Parathyroid adenoma (tissue), 2 donors: ENCODE data around the gene MSH3.

ENCODE experiments used
- H2AFZ ChIP-seq: fragments of 300-600 bp; sonication (generic); one replicate; pipeline ENCODE4 v1.7.0; 2017; ENCODE audit warnings: antibody characterized with exemption, mild to moderate bottlenecking
- H3K27ac ChIP-seq: fragments of 300-600 bp; sonication (generic); one replicate; pipeline ENCODE4 v1.7.0; 2017
- H3K27me3 ChIP-seq: fragments of 300-600 bp; sonication (generic); one replicate; pipeline ENCODE4 v1.7.0; 2017; ENCODE audit warnings: low read length; ENCODE audit not compliant: control insufficient read depth, insufficient read depth
- H3K36me3 ChIP-seq: fragments of 300-600 bp; sonication (generic); one replicate; pipeline ENCODE4 v1.7.0; 2017; ENCODE audit warnings: low read length; ENCODE audit not compliant: control insufficient read depth, insufficient read depth
- H3K4me1 ChIP-seq: fragments of 300-600 bp; sonication (generic); one replicate; pipeline ENCODE4 v1.7.0; 2017; ENCODE audit warnings: control low read depth
- H3K4me2 ChIP-seq: fragments of 300-600 bp; sonication (generic); one replicate; pipeline ENCODE4 v1.7.0; 2017; ENCODE audit warnings: low read length
- H3K4me3 ChIP-seq: fragments of 300-600 bp; sonication (generic); one replicate; pipeline ENCODE4 v1.7.0; 2017; ENCODE audit warnings: low read depth, low read length
- H3K79me2 ChIP-seq: fragments of 300-600 bp; sonication (generic); one replicate; pipeline ENCODE4 v1.7.0; 2017; ENCODE audit warnings: control low read depth
- H3K9ac ChIP-seq: fragments of 300-600 bp; sonication (generic); one replicate; pipeline ENCODE4 v1.7.0; 2017; ENCODE audit warnings: mild to moderate bottlenecking
- H3K9me3 ChIP-seq: fragments of 300-600 bp; sonication (generic); one replicate; pipeline ENCODE4 v1.7.0; 2017; ENCODE audit warnings: low read length; ENCODE audit not compliant: control insufficient read depth
- CTCF ChIP-seq: fragments of 300-600 bp; sonication (generic); IDR thresholded peaks from one replicate; pipeline ENCODE4 v1.7.0; 2017; ENCODE audit warnings: antibody characterized with exemption, mild to moderate bottlenecking
- donor health status: primary hyperparathyroidism.

The MSH3 gene

DNA sequence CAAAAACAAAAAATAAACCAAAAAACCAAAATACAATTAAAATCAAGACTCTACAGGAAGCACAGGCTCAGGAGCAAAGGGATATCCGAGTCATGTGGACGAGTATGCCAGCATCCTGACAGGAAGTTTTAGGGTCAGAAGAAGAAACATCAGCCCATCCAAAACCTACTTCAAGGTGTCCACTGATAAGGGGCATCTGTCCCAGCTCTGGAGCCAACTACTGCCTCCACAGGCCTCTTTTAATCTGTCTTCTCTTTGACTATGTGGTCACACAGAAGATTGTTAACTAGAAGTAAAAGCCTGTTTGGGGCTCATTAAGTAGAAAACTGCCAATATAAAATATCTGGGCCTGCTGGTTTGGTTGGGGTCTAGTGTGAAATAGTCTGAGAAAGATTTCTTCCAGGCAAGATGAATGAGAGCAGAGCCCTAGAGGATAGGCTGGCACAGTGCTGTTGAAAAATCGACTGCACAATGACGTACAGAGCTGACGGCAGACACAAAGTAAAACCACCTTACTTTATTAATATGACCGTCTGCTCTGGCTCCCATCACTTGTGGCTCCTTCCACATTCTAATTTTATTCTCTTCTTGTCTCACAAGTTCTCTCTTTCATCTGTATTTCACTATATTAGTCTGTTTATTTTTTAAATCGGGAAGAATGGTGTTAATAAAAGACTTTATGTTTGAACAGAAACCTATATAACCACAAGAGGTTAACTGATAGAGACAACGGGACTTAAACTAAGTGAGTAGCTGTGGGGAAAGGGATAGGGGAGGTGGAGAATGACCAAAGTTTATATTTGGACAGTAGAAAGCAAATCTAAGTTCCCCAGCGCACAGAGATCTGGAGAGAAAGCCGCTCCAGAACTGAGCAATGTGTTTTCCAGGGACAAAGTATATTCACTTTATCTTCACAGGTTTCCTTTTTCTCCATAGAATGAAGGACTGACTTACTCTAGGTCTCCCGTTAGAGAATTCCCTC, 22.9 kb upstream of the MSH3 start:
- Histone ChIP-seq H3K27ac (no peak overlapping the region), H3K4me1 (no peaks in the 10 kb centered on the region), H3K27me3 (no peaks in the 10 kb centered on the region), H3K4me3 (no peak overlapping the region), H3K36me3 (no peaks in the 10 kb centered on the region), H3K79me2 (no peaks in the 10 kb centered on the region), H3K9ac (no peak overlapping the region), H3K4me2 (no peak overlapping the region), H2AFZ (no peak overlapping the region), H3K9me3 (no peaks in the 10 kb centered on the region)
- TF ChIP-seq CTCF = no peak

GRCh38 chr5:80632700-80633099, 21.8 kb upstream of the MSH3 start:
- Histone ChIP-seq H3K36me3 (no peaks in the 10 kb centered on the region), H3K27me3 (no peaks in the 10 kb centered on the region), H3K9me3 (no peaks in the 10 kb centered on the region), H3K4me2 (no peak overlapping the region), H2AFZ (no peak overlapping the region), H3K9ac (no peak overlapping the region), H3K79me2 (no peaks in the 10 kb centered on the region), H3K4me1 (no peaks in the 10 kb centered on the region), H3K27ac (no peak overlapping the region), H3K4me3 (no peak overlapping the region)
- TF ChIP-seq CTCF = no peak

DNA sequence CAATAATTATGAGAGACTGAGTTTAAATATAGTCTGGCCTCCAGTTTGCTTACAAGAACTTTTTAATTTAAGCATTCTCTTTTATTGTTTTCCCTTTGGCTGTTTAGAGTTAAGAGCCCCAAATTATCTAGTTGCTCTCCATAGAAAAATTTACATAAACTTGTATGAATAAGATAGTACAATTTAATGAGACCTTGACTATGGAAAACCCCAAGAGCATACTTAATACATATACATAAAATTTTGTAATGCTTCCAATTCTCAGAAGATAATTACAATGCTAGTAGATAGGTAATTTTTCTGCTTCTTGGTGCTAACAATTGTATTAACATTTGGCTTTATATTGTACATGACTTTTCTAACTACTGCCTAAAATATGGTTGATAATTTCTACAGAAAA, 20.3 kb upstream of the MSH3 start:
- Histone ChIP-seq H3K4me3 (no peak overlapping the region), H3K27me3 (no peaks in the 10 kb centered on the region), H3K4me2 (no peak overlapping the region), H3K27ac (no peak overlapping the region), H3K79me2 (no peaks in the 10 kb centered on the region), H3K36me3 (no peaks in the 10 kb centered on the region), H3K9ac (no peak overlapping the region), H3K9me3 (no peaks in the 10 kb centered on the region), H3K4me1 (no peaks in the 10 kb centered on the region), H2AFZ (no peak overlapping the region)
- no peak for TF ChIP-seq CTCF

DNA sequence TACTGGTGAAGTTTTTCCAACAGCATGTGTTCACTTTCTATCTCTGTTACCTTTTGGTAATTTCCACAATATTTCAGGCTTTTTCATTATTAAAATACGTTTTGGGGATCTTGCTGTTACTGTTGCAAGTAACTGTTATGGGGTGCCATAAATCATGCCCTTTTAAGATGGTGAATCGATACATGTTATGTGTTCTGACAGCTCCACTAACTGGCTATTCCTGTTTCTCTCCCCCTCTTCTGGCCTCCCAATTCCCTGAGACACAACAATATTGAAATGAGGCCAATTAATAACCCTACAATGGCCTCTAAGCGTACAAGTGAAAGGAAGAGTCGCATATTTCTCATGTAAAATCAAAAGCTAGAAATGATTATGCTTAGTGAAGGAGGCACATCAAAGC, 13.1 kb upstream of the MSH3 start:
- no peaks in the 10 kb centered on the region for H3K79me2 ChIP-seq
- no peak overlapping the region for H3K9ac ChIP-seq
- no peak overlapping the region for H3K4me3 ChIP-seq
- no peaks in the 10 kb centered on the region for H3K4me1 ChIP-seq
- TF ChIP-seq CTCF = no peak
- H2AFZ ChIP-seq = no peak overlapping the region
- no peak overlapping the region for H3K4me2 ChIP-seq
- H3K27ac ChIP-seq = no peak overlapping the region
- no peaks in the 10 kb centered on the region for H3K36me3 ChIP-seq
- no peaks in the 10 kb centered on the region for H3K27me3 ChIP-seq
- no peaks in the 10 kb centered on the region for H3K9me3 ChIP-seq

DNA sequence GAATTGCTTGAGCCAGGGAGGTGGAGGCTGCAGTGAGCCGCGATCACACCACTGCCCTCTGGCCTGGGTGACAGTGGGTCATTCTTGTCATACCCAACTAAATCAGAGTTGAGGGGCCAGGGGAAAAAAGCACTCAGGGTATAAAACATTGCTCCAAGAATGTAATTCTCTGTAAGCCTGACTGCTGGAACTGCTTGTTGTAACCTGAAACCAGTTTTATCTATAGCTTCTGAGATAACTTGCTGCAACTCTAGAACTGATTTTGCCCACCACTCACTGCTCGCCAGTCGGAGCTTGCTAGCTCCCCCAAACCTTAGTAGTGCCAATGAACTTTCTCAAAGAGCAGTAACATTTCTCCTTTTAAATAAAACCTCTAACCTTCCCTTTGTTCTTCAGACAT, 9.6 kb upstream of the MSH3 start:
- Histone ChIP-seq H3K4me3 (no peak overlapping the region), H3K27me3 (no peaks in the 10 kb centered on the region), H2AFZ (no peak overlapping the region), H3K9ac (no peak overlapping the region), H3K79me2 (no peaks in the 10 kb centered on the region), H3K27ac (no peak overlapping the region), H3K4me1 (no peaks in the 10 kb centered on the region), H3K4me2 (no peak overlapping the region), H3K36me3 (no peaks in the 10 kb centered on the region), H3K9me3 (no peaks in the 10 kb centered on the region)
- TF ChIP-seq CTCF = no peak
